GM19395 (cell line): ENCODE measurements around the gene FAM171A2.

Experiments used
- ATAC-seq: cut with Tn5 transposase; IDR thresholded peaks from one replicate; pipeline ENCODE4 v1.9.1; 2021; ENCODE audit warnings: mild to moderate bottlenecking, moderate library complexity; ENCODE audit not compliant: unreplicated experiment

The FAM171A2 gene

DNA sequence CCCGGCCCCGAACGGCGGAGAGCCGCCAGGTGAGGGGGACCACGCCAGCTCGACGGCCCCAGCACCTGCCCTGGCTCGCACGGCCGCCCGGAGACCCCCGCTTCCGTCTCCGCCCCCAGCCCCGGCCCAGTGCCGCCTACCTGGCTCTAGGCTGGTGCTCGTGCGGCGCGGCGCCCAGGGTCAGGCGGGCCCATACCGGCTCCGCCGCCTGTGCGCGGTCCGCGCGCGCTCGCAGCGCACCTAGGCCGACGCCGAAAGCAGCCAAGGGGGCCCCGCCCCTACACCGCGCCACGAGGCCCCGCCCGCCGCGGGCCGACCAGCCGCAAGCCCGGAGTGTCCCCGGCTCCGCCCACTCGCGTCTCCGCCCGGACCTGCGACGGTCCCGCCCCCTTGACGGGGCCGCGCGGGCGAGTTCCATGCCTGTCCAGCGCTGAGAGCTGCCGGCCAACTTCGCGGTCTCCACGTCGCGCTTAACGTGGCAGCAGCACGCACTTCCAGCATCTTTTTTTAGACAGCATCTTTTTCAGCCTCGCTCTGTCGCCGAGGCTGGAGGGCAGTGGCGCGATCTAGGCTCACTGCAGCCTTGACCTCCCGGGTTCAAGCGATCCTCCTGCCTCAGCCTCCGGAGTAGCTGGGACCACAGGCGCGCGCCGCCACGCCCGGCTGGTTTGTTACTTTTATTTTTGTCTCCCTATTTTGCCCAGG, 38.9 kb downstream of the FAM171A2 start, which contains the start of gene SLC25A39:
Gene SLC25A39 (minus strand): TSS at position 253 of the 705 bp plus-strand sequence. CDS start 1,261 bp downstream, outside the sequence.
- peak; percentile 51 for ATAC-seq

DNA sequence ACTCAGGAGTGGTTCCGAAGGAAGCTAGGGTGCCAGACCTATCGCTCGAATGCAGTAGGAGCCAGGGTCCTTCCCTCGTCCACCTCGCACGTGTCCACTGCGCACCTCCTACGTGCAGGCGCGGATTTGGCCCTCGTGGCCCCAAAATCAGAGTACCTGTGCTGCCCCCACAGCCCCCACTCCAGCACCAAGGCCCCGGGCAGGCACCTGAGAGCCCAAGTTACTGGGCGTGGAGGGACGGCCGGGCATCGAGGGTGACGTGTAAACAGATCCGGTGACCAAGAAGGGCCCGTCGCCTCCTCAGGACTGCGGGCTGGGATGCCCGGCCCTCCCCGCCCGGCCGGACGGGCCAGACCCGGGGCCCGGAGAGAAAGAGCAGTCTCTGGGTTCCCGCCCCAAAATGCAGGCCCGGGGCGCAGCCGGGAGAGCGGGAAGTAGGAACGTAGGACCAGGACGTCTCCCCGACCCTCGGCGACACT, 39.5 kb downstream of the FAM171A2 start:
- no peak for ATAC-seq

DNA sequence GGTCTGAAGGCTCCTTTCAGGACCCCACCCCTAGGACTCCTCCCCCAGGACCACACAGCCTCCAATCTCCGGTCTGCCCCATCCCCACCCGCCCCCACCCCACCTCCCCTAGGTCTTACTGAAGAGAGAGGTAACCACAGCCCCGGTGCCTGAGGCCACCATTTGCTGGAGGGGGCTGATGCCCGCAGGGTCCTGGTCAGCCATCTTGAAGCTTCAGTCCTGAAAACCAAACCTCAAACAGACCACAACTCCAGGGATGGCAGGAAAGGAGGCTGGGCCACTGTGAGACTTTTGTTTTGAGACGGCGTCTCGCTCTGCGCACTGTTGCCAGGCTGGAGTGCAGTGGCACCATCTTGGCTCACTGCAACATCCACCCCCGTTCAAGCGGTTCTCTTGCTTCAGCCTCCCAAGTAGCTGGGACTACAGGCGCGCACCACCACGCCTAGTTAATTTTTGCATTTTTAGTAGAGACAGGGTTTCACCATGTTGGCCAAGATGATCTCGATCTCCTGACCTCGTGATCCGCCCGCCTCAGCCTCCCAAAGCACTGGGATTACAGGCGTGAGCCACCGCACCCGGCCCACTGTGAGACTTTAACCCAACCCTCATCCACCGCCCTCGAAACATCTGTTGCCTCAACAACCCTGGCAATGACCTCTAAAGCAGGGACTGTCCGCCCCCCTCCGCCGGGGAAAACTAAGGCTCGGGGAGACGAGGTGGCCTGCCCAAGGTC, 40.1 kb downstream of the FAM171A2 start:
- no peak for ATAC-seq

DNA sequence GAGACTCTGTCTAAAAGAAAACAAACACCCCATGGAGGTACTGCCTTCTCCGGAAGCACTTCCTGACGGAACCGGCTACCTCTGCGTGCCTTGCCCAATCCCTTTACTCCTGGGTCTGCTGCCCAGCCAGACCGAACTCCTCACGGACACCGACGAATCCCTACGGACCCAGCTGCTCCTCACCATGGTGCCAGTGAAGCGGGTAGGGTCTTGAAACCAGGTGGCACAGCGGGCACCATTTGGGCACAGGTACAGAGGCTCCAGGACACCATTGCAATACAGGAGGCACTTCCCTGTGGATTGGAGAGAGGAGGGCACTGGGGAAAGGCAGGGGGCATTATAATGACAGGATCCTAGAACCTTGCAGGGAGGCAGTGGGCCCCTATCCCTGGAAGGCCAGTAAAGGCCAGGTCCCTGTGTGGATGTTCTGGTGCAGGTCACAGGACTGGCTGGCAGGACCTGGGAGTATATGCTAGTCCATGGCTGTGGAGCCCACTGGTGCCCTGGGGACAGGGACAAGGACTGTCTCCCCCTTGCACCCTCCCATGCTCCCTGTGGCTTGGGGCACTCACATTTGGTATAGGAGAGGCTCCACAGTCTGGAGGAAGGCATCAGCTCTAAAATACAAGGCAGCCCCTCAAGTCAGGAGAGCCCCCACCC, 41.3 kb downstream of the FAM171A2 start:
- no peak for ATAC-seq

DNA sequence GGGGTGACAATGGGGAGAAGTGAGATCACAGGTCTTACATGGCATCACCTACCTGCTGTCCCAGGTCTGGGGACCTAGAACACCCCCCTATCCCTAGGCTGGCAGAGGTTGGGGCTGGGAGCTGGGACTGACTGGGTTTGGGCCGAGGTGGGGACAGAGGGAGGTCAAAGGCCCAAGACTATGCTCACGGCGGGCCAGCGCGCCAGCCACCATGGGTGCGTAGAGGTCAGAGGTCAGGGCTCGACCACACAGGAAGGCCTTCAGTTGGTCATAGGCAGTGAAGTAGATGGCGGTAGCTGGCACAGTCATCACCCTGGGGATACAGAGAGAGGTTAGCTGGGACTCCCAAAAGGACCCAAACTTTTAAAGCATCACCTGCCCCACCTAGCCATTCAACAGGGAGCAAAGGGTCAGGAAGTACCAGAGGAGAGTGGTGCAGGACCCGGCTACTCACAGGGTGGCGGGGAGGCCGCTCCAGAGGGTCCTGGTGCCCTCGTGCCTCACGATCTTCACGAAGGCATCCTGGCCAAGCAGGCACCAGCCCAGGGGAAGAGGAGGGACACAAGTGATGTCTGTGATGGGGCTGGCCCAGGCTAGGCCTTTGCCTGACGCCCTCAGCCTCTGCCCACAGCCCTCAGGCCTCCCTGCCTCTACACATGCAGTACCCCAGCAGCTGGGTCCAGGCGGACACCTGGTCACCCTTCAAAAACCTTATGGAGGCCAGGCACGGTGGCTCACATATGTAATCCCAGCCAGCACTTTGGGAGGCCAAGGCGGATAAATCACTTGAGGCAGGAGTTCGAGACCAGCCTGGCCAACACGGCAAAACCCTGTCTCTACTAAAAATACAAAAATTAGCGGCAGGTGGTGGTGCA, 42.2 kb downstream of the FAM171A2 start:
- ATAC-seq = no peak

DNA sequence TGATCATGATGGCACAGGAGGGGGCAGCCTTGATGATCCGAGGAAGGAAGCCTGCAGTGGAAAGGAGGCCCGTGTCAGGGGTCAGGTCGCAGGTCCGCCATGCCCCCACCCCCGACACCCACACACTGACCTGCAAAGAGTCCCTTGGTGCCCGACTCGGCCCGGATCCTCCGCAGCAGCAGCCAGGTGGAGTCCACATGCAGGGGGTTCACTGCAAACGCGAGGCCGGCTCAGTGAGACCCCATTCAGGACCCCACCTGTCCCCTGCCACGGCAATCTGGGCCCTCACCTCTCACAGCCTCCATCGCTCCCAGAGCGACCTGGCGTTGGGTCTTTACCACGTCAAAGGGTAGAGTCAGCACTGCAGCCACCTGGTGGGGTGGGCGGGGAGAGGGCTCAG, 43.6 kb downstream of the FAM171A2 start:
- no peak for ATAC-seq

DNA sequence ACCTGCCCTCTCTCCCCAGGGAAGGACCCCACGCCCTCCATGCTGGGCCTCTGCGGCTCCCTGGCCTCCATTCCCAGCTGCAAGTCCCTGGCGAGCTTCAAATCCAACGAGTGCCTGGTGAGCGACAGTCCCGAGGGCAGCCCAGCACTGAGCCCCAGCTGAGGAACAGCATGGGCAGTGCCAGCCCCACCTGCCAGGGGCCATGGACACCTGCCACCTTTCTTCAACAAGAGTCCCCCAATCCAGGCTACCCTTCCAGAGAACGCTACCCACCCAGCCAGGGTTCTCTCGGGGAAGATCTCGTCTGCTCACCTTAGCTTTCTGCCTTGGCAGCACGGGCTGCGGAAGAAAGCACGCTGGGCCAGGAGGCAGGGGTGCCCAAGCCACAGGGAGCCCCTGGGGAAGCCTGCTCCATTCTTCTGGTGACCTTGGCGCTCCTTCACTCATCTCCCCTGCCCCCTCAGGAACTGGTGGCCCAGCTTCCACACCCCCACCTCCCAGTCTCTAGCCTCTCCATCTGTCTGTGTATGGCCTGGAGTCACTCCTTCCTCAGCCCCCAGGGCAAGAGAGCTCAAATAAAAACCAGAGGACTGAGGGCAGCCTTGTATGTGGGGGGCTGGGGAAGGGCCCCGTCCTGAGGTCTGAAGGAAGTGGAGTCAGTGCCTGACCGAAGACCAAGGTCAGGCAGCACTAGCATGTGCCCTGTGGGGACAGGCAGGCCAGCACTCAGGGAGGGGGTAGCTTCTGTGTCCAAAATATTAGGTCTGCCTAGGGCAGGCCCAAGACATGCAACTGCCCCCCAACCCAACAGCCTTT, 45.4 kb downstream of the FAM171A2 start:
- no peak for ATAC-seq

DNA sequence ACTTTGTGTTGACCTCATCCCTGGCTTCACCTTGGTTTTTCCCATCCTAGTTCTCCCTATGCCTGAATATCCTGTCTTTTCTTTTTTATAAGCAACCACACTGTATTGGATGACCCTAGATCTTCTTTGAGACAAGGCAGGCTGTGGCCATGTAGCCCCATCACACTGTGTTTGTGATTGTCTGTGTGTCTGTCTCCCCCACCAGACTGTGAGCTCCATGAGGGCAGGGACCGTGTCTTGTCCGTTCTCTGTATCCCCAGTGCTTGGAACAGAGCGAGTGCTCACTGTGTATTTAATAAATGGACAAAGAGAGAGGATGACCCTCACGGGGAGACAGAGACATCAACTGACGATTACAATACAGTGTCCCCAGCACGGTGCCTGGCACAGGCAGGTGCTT, 46.1 kb downstream of the FAM171A2 start:
- no peak for ATAC-seq

DNA sequence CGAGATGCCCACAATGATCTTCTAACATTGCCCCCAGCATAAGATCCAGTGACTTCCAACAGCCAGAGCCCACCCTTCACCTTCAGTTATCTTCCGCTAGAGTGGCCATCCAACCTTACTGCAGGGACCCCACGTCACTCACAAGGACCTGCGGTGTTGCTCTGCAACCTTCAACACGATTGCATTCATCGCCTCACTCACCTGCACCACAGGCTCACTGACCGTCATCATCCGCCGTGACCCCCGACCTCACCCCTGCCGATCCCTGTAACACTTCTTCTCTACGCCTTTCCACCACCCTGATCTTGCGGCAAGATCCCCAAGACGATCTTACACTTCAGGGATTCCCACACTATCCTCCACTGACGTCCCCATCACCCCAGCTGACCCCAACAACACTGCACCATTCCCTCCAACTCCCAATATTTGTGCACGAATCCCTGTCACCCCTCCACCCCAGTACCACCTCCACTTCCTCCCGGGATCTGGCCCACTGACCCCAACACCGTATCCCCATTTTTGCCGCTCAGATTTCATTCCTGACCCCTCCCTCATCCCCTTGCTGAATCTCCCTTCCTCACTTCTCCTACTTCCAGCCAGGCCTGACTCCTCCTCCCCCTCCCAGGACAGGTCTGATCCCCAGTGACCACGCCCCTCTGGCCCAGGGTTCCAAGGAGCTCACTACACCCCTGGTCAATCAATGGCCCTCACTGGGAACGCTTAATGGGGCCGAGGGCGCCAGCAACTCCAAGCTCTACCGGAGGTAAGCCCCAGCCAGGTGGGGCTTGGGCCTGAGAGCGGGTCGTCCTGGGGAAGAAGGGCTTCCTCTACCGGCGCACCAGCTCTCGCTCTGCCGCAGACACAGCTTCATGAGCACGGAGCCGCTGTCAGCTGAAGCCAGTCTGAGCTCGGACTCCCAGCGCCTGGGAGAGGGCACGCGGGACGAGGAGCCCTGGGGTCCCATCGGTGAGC, 47.6 kb downstream of the FAM171A2 start:
- ATAC-seq = no peak

DNA sequence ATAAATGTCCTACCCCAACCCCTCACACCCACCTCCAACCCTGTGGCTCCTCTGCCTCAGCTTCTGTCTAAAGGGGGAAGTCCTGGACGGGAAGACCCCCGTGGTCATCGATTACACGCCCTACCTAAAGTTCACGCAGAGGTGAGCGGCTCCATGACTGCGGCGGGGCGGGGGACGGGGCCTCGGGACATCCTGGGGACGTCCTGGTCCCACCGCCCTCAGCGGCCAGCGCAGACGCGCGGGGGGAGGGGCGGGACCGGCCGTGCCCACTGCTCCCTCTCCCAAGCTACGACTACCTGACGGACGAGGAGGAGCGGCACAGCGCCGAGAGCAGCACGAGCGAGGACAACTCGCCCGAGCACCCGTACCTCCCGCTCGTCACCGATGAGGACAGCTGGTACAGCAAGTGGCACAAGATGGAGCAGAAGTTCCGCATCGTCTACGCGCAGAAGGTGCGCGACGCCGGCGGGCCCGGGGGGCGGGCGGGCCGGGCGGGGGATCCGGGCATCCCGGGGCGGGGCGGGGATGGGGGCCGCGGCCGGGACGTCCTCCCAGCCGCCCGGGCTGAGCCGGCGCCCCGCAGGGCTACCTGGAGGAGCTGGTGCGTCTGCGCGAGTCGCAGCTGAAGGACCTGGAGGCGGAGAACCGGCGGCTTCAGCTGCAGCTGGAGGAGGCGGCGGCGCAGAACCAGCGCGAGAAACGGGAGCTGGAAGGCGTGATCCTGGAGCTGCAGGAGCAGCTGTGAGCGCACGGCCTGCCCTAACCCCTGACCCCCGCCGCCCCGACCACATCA, 48.6 kb downstream of the FAM171A2 start:
- no peak for ATAC-seq

DNA sequence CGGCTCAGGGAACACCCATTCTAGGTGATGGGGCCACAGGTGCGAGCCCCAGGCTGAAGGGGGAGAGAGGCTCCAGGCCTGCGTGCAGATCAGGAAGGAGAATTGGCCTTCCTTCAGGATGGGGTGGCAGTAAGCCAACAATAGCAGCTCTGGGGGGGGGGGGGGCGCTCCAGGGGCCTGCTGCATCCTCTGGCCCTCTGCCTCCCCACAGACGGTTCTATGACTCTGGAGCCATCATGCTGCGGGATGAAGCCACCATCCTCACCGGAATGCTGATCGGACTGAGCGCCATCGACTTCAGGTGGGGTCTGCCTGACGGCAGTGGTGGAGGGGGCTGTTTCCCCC, 49.2 kb downstream of the FAM171A2 start:
- no peak for ATAC-seq

DNA sequence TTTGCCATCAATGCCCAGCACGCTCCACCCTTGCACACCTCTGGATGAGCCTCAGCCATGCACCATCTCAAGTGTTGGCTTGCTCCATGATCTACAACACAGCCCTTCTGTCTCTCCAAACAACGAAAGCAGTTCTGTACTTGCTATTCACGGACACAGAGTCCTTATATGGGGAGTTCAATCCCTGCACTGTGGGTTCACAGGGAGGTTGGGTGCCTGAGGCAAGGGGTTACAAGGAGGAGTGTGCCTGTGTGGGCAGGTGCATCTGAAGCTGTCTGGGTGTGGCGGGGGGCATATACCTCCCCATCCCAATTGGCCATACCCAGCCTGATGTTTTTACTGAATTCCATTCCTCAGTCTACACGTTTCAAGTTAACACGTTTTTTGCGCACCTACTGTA, 49.6 kb downstream of the FAM171A2 start:
- ATAC-seq = no peak

DNA sequence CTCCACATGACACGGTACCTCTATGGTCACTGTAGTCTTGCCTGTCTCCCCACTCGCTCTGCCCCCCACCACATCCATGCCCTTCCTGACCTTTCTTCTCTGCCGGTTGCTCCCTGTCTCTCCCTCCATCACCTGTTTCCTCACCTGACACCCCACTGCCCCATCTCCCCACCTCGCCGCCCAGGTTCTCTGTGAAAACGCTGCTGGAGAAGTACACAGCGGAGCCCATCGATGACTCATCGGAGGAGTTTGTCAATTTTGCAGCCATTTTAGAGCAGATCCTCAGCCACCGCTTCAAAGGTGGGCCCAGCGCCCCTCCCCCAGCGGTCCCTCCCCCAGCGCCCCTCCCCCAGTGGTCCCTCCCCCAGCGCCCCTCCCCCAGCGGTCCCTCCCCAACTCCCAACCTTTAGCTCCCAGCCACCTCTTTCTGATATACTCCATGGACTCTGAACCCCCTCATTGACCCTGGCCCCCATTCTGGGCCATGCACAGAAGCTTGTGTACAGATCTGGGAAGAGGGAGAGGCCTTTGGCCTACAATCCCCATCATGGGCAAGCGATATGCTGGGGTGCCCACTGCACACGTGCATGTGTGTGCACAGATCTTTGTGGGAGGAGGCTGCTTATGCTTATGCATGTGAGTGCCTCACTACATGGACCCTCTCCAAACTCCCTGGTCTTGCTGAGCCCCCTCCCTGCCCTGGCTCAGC, 51.1 kb downstream of the FAM171A2 start:
- ATAC-seq = no peak

DNA sequence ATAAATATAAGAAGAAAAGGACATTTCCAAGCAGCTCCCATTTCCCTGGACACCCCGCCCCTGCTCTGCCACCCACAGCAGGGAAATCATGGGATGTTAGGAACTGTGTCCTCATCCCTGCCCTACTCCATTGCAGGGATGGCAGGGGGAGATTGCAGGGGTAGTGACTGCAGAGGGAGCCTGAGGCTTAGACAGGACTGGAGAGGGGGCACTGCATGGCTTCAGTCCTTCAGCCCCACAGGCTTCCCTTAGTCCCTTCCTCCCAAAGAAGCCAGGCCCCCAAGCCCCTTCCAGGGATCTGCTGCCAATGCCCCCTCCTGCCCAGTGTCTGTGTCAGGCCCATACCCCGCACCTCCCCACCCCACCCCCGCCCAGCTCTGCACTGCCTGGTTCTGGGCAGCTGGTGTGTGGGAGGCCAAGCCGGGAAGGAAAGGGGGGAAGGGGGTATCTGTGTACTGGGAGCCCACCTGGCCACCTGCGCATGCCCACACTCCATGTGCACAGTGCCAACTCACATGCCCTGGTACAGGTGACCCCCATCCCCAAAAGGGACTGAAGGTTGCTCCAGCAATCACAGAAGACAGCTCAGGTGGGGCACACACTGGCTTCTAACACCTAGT, 52.0 kb downstream of the FAM171A2 start:
- ATAC-seq = no peak

DNA sequence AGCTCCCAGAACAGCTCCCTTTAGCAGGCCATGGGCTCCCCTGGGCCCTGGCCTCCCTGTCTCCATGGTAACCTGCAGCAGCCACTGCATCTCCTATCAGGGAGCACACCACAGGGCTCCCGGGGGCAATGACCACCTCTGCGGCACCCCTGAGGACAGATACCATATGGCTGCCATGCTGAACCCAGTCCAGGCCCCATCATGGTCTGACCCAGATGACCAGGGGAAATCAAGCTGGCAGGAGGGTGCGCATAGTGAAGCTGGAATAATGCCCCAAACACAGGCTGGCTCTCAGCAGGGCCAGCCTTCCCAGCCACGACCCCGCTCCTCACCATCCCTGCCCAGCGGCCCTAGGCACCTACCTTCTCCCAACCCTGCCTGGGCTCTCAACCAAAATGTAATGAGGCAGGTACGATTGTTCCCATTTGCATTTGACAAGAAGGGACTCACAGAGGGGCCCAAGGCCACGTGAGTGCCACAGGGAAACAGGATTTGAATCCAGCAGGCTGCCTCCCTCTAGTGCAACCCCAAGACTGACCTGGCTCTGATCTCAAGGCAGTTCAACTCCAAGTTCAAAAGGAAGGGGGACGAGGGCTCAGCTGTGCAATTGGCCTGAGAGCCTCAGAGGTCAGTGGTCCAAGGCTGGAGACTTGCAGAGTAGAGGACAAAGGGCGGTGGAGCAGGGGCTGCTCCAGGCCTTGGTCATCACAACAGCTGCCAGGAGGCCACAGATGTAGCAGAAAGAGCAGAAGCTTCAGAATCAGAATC, 52.9 kb downstream of the FAM171A2 start:
- ATAC-seq = no peak

DNA sequence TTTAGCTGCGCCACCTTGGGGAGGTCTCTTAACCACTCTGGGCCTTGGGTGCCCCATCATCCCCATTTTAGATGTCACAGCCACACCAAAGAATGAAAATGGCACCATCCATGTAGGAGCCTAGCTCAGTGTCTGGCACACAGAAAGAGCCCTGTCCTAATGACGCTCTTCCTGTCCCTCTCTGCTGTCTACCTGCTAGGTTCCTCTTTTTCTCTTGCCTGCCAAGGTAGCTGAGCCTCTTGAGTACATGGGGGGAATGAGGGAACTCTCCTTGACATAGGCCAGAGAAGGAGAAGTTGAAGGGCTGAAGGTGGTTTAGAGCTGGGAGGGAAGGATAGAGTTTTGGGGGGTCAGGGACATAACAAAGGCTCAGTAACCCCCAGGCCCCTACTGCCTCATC, 53.5 kb downstream of the FAM171A2 start:
- ATAC-seq = no peak
